GM19023 (cell line): ENCODE measurements around the gene LRMDA.

Experiments
- ATAC-seq: cut with Tn5 transposase; IDR thresholded peaks from one replicate; pipeline ENCODE4 v1.9.1; 2021; ENCODE audit warnings: mild to moderate bottlenecking, moderate library complexity; ENCODE audit not compliant: unreplicated experiment

LRMDA gene

DNA sequence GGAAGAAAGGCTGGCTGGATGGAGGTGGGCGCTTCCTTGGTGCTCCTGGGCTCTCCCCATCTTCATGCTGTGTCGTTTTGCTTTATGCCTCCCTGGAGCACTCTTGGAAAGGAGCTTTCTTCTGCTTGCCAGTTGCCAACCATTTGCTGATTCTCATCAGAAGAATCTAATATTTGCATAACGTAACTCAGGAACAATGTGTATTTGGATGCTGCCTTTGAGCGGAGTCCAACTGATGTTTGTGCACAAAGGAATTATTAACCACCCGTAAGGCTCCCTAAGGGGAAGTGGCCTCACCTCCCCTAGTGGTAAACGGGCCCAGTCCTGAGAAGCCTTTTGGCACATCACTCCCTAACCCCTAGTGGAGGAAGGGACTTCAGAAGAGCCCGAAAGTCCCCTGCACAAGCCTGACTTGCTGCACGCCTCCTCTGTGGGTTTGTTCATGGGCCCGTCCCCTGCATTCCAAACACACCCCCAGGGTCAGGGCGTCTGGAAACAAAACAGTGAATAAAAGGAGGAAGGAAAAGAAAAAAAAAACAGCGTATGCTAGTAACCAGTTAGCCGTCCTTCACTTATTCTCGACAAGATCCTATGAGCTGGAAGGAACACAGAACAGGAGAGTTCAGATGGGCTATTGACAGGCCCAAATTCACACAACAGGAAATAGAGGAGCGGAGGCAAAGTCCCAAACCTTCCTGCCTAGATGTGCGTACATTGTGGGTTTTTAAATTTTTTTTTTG lies 602.2 kb downstream of the LRMDA start:
- no peak for ATAC-seq

DNA sequence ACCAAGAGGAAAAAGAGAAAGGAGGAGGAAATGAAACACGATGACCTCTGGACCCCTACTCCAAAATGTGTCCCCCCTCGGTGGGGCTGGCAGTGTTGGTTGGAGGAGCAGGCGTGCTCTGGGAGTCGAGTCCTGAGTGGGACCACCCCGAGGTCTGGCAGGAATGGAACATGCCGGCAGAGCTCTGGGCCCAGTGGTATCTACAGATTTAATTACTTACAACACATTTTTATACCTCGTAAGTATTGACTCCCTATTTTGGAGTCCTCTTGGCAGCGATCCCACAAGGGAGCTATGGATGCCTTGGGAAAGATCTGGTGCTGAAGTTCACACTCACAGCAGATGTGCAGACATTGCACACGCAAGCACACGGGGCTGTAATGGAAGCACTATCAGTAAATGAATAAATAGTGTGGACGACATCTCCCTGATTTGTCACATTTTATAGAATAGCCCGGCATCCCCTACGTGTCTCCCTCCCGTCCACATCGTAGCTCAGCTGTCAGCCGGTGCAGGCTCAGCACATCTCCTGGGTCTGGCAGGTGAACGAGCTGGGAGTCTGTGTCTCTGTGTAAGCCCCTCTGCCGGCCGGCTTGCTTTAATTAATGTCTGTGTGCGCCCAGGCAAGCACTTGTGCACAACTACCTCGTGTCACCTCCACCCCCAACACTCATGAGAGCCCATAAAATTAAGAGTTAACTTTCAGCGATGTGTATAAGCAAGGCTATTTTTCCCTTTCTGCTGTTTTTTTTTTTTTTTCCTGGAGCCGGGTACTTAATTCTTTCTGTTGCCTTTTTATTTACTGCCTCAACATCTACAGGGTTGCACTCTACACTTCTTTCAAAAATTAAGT lies 603.2 kb downstream of the LRMDA start:
- no peak for ATAC-seq

DNA sequence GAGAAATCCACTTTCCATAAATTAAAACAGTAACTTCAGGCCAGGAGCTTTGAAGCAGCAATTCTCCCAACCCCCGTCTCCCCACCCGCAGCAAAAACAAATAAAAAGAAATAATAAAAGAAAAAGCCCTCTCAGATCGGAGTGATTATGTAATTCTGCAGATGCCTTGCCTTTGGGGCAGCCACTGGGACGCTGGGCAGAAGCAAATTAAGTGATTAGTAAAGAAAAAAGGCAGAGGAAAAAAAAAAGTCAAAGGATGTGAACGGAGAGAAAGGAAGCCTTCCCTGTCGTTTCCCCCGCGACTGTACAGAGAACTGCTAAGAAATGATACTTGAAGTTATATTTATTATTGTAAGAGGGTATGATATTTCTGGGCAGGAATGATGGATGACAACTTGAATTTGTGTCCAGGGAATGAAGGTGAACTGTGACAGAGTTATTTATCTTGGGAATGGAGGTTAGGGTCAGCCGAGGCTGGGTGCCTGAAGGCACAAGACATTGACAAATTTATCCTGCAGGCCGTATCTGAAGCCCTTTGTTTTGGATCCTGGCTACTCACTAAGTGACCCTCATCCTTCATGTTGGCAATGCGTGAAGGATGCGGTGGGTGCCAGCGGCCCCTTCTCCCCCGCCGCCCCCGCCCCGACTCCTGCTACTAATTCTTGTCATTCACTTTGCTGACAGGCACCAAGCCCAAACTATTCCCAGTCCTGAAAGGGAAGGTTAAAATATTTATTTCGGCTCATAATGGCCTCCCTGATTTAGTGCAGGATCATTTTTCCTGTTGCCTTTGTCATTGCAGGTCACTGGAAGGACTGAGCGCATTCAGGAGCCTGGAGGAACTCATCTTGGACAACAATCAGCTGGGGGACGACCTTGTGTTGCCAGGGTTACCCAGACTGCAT lies 604.0 kb downstream of the LRMDA start:
- ATAC-seq: no peak

DNA sequence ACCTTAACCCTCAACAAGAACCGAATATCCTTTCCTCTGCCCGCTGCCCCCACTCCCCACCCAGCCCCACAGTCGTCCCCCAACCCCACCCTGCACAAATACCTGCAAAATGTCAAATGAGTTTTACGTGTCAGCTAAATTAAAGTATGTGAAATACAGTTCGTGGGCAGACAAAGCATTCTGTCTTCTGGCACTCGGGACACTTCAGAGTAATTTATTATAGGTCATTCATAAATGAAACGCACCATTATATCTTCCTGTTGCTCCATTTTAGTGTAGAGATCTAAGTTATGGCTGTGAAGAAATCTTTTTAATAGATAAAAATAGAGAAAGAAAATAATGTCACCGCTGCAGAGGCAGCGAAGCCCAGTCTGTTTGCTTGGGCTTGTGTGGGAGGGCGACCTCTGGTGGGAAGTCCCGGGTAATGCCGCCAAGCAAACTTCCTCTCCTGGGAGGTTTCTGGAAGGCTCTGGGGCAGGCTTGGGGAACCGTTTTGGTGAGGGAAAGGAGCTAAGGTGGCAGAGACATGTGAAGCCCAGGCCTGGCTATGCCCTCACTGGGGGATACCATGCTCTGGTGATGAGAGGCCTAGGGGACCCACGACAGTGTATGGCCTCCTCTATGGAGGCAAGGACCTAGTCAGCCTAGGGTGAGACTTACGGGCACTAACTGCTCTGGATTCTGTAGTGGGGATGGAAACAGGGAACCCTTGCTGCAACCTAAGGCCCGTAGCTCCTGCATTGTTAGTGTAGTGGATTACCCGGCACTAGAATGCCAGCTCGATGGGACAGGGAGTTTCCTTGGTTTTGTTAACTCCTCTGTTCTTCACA lies 604.9 kb downstream of the LRMDA start:
- peak; percentile 75 for ATAC-seq

DNA sequence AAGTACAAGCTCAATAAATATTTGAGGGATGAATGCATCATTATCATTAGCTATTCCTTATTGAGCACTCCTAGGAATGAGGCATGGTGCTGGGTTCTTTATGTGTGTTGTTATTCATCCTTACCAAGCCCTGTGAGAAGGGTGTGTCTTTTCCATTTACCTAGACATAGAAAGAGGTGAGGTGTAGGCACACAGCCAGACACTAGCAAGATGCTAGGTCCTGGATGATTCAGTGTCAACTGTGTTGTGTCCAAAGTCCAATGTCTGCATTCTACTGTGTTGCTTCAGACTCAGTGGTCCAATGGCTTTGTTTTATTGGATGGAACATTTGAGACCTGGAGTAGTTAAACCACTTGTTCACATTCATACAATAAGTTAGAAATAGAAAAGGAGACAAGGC lies 605.5 kb downstream of the LRMDA start:
- no peak for ATAC-seq

DNA sequence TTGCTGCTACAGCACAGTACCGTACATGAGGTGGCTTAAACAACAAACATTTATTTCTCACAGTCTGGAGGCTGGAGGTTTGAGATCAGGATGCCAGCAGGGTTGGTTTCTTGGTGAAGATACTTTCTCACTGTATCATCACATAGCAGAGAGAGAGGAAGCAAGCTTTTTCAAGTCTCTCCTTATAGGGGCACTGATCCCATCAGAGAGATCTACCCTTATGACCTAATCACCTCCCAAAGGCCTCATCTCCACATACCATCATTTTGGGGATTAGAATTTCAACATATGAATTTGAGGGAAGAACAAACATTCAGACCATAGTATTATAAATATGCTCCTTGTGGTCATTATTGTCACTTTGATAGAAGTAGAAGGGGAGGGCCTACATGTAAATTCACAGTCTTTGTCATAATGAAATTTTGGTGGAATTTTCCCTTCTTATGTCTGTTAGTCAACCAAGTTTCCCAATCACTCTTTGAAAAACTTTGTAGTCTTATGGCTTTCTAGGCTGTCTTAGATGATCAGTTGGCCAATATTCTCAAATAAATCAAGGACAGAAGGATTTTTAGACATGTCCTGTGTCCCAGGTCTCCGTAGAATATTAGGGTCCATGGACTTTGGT lies 606.2 kb downstream of the LRMDA start:
- no peak for ATAC-seq

DNA sequence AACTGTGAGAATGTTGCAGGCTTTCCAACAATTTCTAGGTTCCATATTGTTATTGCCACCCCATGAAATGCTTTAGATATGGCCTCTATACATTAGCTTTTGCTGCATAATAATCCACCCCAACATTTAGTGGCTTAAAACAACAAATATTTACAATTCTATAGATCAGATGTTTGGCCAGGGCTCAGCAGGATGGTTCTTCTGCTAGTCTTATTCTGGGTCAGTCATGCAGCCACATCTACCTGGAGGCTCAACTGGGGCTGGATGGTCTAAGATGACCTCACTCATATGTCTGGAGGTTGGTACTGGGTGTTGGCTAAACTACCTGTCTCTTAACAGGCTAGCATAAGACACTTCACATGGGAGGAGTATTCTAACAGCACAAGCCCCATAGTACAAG lies 607.3 kb downstream of the LRMDA start:
- ATAC-seq: no peak

DNA sequence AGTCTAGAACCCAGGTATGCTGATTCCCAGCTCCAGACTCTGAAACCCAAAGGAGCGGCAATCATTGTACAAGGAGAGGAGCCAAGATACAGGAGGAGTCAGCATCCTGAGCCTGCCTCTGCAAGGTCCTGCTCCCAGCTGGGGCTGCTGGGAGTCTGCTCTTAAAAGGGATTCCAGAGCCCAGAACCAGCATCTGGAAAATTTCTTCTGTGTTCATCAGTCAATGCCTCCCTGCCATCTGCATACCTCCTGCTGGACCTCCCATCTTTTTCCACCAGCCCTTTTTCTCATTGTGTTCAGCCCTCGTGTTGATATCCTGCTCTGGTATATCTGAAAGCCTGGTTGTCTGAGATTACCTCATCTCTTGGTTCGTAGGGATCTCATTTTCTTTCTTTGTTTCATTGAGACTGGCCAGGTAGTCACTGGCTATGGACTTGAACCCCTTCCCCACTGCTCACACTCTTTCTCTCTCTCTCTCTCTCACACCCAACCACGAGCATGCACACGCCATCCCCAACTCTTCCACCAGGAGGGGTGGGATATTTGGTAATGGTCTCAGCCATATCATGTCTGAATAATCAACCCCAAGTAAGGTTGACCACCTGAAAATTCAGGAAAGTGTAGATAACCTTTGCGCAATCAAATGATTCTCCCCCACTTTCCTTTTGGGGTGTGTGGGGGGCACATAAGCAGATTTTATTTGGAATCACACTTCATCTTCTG lies 608.8 kb downstream of the LRMDA start:
- ATAC-seq: no peak

DNA sequence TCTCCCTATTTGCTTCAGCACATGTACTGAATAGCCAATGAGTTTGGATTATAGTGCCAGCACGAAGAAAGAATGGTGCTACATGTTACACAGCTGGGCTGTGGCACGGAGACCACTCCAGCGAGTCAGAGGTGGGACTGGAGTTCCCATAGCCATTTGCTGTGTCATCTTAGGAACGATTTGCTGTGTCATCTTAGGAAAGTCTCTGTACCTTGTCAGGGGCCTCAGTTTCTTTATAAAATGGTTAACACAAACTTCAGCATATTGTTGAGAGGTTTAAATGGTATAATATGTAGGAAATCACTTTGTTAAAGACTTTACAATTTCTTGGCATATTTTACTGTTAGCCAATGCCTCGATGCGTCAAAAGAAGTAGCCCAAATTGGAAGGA lies 609.4 kb downstream of the LRMDA start:
- ATAC-seq: no peak

DNA sequence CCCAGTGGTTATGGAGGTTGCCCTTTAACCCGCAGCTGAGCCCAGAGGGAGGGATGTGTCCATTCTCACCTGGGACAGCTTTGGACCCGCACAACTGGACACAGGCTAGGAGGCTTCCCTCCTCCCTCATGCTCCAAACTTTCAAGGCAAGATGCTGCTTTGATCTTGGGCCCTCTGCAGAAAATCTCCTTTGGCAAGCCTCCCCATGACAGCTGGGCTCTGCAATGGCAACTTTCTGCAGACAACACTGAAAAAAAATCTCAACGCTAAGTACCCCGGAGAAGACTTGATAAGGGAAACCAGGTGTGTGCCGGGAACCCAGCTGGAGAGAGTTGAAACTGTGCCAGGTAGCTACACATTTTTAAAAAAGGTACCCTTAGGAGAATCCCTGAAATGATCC lies 610.1 kb downstream of the LRMDA start:
- ATAC-seq: no peak

DNA sequence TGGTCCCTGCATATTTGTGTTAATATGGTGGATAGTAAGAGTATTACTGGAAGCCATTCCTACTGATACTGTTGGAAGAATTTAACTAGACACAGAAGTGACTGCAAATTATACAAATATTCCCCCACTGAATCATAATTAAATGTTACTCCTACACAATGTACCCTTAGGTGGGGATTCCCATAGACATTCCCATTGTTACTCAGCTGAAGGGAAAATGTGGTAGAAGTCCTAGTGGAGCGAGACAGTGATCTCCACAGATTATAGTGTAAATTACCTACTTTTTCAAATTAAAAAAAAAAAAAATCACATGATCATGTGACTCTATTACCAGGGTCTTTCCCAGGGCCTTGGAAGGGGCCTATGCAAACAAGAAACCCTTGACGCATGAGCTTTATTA lies 611.8 kb downstream of the LRMDA start:
- ATAC-seq: no peak

DNA sequence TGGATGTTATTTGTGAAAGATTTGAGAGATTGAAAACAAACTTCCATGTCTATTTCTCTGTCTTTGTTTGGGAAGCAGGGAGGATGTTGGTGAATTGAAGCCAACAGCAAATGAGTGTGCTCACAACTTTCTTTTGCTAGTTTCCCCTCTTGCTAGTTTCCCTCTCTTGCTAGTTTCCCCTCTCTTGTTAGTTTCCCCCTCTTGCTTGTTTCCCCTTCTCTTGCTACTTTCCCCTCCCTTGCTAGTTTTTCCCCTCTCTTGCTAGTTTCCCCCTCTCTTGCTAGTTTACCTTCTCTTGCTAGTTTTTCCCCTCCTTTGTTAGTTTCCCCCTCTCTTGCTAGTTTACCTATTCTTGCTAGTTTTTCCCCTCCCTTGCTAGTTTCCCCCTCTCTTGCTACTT lies 613.3 kb downstream of the LRMDA start:
- no peak for ATAC-seq

DNA sequence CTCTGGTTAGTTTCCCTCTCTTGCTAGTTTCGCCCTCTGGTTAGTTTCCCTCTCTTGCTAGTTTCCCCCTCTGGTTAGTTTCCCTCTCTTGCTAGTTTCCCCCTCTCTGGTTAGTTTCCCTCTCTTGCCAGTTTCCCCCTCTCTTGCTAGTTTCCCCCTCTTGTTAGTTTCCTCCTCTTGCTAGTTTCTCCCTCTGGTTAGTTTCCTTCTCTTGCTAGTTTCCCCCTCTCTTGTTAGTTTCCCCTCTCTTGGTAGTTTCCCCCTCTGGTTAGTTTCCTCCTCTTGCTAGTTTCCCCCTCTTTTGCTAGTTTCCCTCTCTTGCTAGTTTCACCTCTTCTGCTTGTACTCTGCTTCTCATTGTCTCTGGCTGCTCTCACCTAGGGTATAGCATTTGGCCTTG lies 613.8 kb downstream of the LRMDA start:
- ATAC-seq: no peak

DNA sequence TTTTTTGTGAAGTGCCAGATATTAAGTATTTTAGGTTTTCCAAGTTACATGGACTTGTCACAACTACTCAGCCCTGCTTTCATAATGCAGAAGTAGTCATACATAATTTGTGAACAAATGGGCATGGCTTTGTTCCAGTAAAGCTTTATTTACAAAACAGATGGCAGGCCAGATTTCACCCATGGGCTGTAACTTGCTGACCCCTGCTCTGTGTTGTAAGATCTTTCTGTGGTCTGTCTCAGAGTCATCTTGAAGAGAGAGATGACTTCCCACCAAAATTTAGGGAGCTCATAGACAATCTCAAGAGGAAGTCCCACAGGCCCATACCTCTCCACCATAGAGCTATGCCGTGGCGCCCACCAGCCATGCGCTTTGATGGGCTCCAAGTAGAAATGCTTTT lies 616.1 kb downstream of the LRMDA start:
- ATAC-seq: no peak

DNA sequence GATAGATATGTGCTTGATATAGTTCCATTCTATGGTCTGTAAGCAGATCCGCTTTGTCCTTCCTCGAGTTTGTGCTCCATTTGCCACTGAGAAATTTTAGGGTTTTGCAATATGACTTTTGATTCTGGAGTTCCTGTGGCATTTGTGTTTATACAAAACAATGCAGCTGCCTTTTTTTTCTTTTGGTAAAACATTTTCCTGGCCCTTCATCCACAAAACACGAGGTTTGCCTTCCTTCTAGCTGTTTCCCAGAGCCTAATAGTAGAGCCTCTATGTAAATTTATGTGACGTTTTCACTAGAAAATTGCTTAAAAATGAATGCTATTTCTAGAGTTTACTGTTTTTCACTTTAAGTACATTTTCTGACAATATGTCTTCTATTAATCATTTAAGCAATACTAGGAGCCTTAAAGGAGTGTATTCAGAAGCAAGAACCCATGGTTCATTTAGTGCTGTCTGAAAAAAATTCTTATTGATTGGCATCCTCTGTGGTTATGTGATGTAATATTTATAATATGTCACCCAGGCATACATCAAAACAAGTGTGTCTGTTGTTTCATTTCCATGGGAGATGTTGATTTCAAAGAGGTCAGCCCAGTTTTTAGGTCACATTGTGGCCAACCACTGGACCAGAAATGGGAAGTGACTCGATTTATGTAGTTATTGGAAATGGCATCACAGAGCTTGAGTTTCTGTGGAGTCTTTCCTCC lies 618.3 kb downstream of the LRMDA start:
- no peak for ATAC-seq

DNA sequence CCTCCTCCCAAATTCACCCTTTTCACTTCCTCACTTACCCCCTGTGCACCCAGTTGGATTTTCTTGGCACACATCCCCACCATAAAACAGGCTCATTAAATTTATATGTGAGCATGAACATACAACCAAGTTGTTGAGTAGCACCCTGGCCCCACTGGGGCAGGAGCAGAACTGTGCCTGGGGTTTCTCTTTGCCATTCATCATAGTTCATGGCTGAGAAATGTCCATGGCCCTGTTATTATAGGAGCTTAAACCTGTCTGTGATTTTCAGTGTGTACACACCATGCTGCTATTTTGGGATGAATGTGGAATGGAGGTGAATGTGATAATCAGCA lies 618.8 kb downstream of the LRMDA start:
- no peak for ATAC-seq

DNA sequence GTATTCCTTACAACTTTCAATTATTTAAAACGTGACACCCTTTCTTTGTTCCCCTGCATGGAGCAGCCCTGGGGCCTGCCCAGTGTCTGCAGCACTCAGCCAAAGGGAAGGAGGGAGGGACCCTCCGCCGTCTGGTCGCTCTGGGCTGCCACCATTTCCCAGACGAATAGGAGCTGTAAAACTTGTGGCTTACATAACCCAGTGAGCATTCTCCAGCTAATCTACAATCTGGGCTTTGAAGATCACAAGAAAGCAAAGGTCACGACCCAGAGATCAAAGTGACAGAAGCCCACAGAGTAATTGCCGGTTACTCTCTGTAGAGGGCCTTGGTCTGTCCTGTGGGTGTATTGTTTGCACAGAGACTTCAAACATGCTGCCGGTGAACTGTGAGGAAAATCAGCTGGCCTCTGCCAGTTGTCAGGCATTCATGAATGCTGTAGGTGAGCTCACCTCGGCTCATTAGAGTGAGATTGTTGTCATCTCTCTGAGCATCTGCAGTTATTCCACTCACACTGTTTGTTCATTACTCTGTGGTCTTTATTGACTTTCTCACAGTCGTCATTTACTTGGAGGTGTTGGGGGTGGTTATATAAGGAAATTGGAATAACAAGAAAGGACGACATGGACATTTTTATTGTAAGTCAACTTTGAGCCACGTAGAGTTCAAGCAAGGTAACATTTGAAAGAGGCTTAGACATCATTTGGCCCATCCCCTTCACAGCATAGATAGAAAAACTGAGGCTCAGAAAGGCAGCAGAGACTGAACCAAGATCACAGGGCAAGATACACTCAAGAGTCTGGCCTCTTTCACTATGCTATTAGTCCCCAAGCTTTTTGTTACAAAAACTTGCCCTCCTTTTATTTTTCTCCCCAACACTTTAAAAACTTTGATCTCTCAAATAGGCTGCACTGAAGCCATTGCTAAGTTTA lies 619.8 kb downstream of the LRMDA start:
- no peak for ATAC-seq
